H1 (cell line): ENCODE results near the gene COG4. TPM values are rescaled to one million over a fixed set of nuclear protein-coding genes. Genes with fewer than 3 reads are reported as not detected.

Source experiments
- HDAC2 ChIP-seq, 2 experiments: fragments of 300-600 bp in 1 of 2; sonication (generic) in 1 of 2; IDR thresholded peaks; 2 replicates each; pipeline ENCODE4 v1.6.1; 2011 to 2012; ENCODE audit warnings: low read depth in 2 of 2, low read length in 2 of 2, mild to moderate bottlenecking in 2 of 2, moderate library complexity in 2 of 2, borderline replicate concordance in 1 of 2, inconsistent platforms in 1 of 2
- MAFK ChIP-seq: IDR thresholded peaks from 2 replicates; pipeline ENCODE4 v1.6.1; 2012; ENCODE audit warnings: low read depth, mild to moderate bottlenecking, improper control_type of control experiment, low read length
- PHF8 ChIP-seq: fragments of 200-600 bp; sonication (generic); conservative IDR thresholded peaks from 2 replicates; pipeline ENCODE4 v1.7.1; 2012; ENCODE audit warnings: low read depth, mild to moderate bottlenecking, inconsistent platforms, low read length, moderate library complexity
- SAP30 ChIP-seq: fragments of 300-600 bp; sonication (generic); IDR thresholded peaks from 2 replicates; pipeline ENCODE4 v1.7.1; 2012; ENCODE audit warnings: low read length, moderate library complexity, mild to moderate bottlenecking, inconsistent platforms; ENCODE audit not compliant: insufficient read depth, insufficient replicate concordance
- SP1 ChIP-seq: IDR thresholded peaks from 2 replicates; pipeline ENCODE4 v1.6.1; 2011; ENCODE audit warnings: low read depth, low read length
- SUZ12 ChIP-seq: fragments of 200-600 bp; sonication (generic); IDR thresholded peaks from 2 replicates; pipeline ENCODE4 v1.6.1; 2012; ENCODE audit warnings: mild to moderate bottlenecking, inconsistent platforms, low read length, moderate library complexity, mixed read lengths
- TCF12 ChIP-seq: IDR thresholded peaks from 2 replicates; pipeline ENCODE4 v1.6.1; 2011; ENCODE audit warnings: low read depth, mild to moderate bottlenecking, low read length
- YY1 ChIP-seq: IDR thresholded peaks from 2 replicates; pipeline ENCODE4 v1.6.1; 2011; ENCODE audit warnings: low read depth, mild to moderate bottlenecking, low read length
- polyA plus RNA-seq, 7 experiments: library from polyadenylated mRNA; depleted of rRNA in 3 of 7; stranded (reverse) in 5 of 7; unstranded in 2 of 7; fragments of >200 nt in 5 of 7; fragments of 200-250 nt in 2 of 7; gene quantifications; 1 replicate in 5 of 7; 2 replicates in 1 of 7; 4 replicates in 1 of 7; pipeline versions ENCODE4 v1.2.1 to v1.2.3, GENCODE V29; 2011 to 2013; ENCODE audit warnings: missing spikeins in 2 of 7, mixed read lengths in 2 of 7
- total RNA-seq: library from RNA; stranded (reverse); fragmentation: NEBNext Ultra II Directional; extraction: Animal tissue kit (Norgen Biotek cat#: 25700); gene quantifications from 2 replicates; pipeline ENCODE4 v1.2.1, GENCODE V29; 2021
- TF ChIP-seq, protein P1 (sequence below): fragments of 300-600 bp; sonication (generic); IDR thresholded peaks from 2 replicates; pipeline ENCODE4 v1.7.1; 2012; ENCODE audit warnings: low read length, moderate library complexity, mild to moderate bottlenecking, inconsistent platforms; ENCODE audit not compliant: insufficient replicate concordance
- TF ChIP-seq, protein P2 (sequence below): IDR thresholded peaks from 2 replicates; pipeline ENCODE4 v1.6.1; 2012; ENCODE audit warnings: inconsistent platforms

The COG4 gene
- total and polyA plus RNA-seq, 2 of the 8 experiments (the other 6 are each of a cell fraction or from before 2014, with no cell fraction given), result 46.1 to 50.2 TPM

DNA sequence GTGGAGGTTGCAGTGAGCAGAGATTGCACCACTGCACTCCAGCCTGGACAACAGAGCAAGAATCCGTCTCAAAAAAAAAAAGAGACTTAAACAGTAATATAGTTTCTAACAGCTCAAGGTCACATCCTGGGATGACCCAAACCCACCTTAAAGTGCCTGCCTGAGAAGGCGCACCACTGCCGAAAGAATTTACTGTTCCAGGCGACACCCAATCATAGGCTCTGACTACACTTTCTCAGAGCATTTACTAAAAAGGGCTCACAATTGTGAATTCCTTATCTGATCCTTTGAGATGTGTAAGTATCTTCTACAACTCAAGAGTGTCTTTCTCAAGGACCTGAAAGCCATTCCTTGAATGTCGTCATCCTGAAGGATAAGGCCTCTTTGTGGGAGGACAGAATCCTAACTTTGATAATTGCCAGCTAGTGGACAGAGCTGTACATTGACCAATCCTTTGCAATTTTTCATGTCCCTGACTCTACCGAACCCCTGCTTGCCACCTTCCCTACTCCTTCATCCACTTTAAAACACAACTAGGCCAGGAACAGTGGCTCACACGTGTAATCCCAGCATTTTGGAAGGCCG lies 81.9 kb downstream of the COG4 start (continued):
- TF ChIP-seq, protein P1, sequence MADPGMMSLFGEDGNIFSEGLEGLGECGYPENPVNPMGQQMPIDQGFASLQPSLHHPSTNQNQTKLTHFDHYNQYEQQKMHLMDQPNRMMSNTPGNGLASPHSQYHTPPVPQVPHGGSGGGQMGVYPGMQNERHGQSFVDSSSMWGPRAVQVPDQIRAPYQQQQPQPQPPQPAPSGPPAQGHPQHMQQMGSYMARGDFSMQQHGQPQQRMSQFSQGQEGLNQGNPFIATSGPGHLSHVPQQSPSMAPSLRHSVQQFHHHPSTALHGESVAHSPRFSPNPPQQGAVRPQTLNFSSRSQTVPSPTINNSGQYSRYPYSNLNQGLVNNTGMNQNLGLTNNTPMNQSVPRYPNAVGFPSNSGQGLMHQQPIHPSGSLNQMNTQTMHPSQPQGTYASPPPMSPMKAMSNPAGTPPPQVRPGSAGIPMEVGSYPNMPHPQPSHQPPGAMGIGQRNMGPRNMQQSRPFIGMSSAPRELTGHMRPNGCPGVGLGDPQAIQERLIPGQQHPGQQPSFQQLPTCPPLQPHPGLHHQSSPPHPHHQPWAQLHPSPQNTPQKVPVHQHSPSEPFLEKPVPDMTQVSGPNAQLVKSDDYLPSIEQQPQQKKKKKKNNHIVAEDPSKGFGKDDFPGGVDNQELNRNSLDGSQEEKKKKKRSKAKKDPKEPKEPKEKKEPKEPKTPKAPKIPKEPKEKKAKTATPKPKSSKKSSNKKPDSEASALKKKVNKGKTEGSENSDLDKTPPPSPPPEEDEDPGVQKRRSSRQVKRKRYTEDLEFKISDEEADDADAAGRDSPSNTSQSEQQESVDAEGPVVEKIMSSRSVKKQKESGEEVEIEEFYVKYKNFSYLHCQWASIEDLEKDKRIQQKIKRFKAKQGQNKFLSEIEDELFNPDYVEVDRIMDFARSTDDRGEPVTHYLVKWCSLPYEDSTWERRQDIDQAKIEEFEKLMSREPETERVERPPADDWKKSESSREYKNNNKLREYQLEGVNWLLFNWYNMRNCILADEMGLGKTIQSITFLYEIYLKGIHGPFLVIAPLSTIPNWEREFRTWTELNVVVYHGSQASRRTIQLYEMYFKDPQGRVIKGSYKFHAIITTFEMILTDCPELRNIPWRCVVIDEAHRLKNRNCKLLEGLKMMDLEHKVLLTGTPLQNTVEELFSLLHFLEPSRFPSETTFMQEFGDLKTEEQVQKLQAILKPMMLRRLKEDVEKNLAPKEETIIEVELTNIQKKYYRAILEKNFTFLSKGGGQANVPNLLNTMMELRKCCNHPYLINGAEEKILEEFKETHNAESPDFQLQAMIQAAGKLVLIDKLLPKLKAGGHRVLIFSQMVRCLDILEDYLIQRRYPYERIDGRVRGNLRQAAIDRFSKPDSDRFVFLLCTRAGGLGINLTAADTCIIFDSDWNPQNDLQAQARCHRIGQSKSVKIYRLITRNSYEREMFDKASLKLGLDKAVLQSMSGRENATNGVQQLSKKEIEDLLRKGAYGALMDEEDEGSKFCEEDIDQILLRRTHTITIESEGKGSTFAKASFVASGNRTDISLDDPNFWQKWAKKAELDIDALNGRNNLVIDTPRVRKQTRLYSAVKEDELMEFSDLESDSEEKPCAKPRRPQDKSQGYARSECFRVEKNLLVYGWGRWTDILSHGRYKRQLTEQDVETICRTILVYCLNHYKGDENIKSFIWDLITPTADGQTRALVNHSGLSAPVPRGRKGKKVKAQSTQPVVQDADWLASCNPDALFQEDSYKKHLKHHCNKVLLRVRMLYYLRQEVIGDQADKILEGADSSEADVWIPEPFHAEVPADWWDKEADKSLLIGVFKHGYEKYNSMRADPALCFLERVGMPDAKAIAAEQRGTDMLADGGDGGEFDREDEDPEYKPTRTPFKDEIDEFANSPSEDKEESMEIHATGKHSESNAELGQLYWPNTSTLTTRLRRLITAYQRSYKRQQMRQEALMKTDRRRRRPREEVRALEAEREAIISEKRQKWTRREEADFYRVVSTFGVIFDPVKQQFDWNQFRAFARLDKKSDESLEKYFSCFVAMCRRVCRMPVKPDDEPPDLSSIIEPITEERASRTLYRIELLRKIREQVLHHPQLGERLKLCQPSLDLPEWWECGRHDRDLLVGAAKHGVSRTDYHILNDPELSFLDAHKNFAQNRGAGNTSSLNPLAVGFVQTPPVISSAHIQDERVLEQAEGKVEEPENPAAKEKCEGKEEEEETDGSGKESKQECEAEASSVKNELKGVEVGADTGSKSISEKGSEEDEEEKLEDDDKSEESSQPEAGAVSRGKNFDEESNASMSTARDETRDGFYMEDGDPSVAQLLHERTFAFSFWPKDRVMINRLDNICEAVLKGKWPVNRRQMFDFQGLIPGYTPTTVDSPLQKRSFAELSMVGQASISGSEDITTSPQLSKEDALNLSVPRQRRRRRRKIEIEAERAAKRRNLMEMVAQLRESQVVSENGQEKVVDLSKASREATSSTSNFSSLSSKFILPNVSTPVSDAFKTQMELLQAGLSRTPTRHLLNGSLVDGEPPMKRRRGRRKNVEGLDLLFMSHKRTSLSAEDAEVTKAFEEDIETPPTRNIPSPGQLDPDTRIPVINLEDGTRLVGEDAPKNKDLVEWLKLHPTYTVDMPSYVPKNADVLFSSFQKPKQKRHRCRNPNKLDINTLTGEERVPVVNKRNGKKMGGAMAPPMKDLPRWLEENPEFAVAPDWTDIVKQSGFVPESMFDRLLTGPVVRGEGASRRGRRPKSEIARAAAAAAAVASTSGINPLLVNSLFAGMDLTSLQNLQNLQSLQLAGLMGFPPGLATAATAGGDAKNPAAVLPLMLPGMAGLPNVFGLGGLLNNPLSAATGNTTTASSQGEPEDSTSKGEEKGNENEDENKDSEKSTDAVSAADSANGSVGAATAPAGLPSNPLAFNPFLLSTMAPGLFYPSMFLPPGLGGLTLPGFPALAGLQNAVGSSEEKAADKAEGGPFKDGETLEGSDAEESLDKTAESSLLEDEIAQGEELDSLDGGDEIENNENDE, result no peak
- no peak for TF ChIP-seq SAP30
- no peak for TF ChIP-seq MAFK
- no peak for TF ChIP-seq SP1
- no peak for TF ChIP-seq YY1
- TF ChIP-seq, protein P2, sequence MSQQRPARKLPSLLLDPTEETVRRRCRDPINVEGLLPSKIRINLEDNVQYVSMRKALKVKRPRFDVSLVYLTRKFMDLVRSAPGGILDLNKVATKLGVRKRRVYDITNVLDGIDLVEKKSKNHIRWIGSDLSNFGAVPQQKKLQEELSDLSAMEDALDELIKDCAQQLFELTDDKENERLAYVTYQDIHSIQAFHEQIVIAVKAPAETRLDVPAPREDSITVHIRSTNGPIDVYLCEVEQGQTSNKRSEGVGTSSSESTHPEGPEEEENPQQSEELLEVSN, result no peak
- no peak for TF ChIP-seq TCF12
- no peak for TF ChIP-seq HDAC2 (IDR thresholded peaks at IDR 0.05; ENCODE audit: borderline replicate concordance in 1 of 2, low read depth in 2 of 2, low read length in 2 of 2)
- no peak for TF ChIP-seq SUZ12
- TF ChIP-seq PHF8, result no peak
